NCI-H187 (cell line): ENCODE results near the gene PC.

ENCODE experiments used
- DNase-seq, 2 experiments: peaks; one replicate each; lab custom pipeline; 2025; lab: John Stamatoyannopoulos, UW

The PC gene

GRCh38 chr11:66956689-66957290 is 1.4 kb downstream of the PC start:
- no peak for DNase-seq

- DNase-seq = no peak
Measured at GRCh38 chr11:66953081-66953833, 4.9 kb downstream of the PC start.

GRCh38 chr11:66951927-66952337 is 6.3 kb downstream of the PC start:
- no peak for DNase-seq

- DNase-seq = no peak
Measured at GRCh38 chr11:66951135-66951534, 7.0 kb downstream of the PC start.

- DNase-seq = no peak
Measured at GRCh38 chr11:66950112-66950535, 8.1 kb downstream of the PC start.

- DNase-seq = no peak
Measured at GRCh38 chr11:66938582-66939135, 19.5 kb downstream of the PC start.

- DNase-seq = no peak
Measured at GRCh38 chr11:66937193-66937733, 20.9 kb downstream of the PC start.

- no peak for DNase-seq
Measured at GRCh38 chr11:66936311-66936711, 21.9 kb downstream of the PC start.

- no peak for DNase-seq
Measured at GRCh38 chr11:66934950-66935779, 23.0 kb downstream of the PC start.

GRCh38 chr11:66933531-66933930 is 24.7 kb downstream of the PC start:
- DNase-seq = no peak

- no peak for DNase-seq
Measured at GRCh38 chr11:66932543-66932942, 25.6 kb downstream of the PC start.

GRCh38 chr11:66929753-66930152 is 28.4 kb downstream of the PC start:
- DNase-seq = no peak

GRCh38 chr11:66924272-66924671 is 33.9 kb downstream of the PC start:
- DNase-seq = no peak

- DNase-seq = no peak
Measured at GRCh38 chr11:66922551-66922950, 35.6 kb downstream of the PC start.

- no peak for DNase-seq
Measured at GRCh38 chr11:66920978-66921784, 37.0 kb downstream of the PC start.

- DNase-seq = no peak
Measured at GRCh38 chr11:66919923-66920322, 38.3 kb downstream of the PC start.

GRCh38 chr11:66918741-66919140 is 39.4 kb downstream of the PC start:
- no peak for DNase-seq

- DNase-seq = no peak
Measured at GRCh38 chr11:66915866-66916265, 42.3 kb downstream of the PC start.

GRCh38 chr11:66915046-66915832 is 42.9 kb downstream of the PC start:
- no peak for DNase-seq

GRCh38 chr11:66914505-66914904 is 43.7 kb downstream of the PC start:
- DNase-seq = no peak

GRCh38 chr11:66912911-66913310 is 45.3 kb downstream of the PC start:
- DNase-seq = no peak
